Measurements from ENCODE around the gene CCDC92B.

Gene CCDC92B

GRCh38 chr17:2703606-2704005 is 45.8 kb downstream of the CCDC92B start:
- no peak overlapping the region for H3K27ac ChIP-seq (ENCODE audit: low read length)
- H3K4me2 ChIP-seq (ENCODE audit: low read length), result no peak overlapping the region
- H3K9ac ChIP-seq (ENCODE audit: low read length), result no peak overlapping the region
- no peaks in the 10 kb centered on the region for H3K9me3 ChIP-seq (ENCODE audit: insufficient read depth, low read length)
- peaks cover 8% of the 10 kb centered on the region for H3K4me1 ChIP-seq (ENCODE audit: low read length)
- peaks cover 40% of the 10 kb centered on the region for H4K20me1 ChIP-seq (ENCODE audit: insufficient read depth, low read length)
- TF ChIP-seq EZH2phosphoT487 (IDR thresholded peaks at IDR 0.05; ENCODE audit: low read depth), result no peak
- TF ChIP-seq, protein P1, sequence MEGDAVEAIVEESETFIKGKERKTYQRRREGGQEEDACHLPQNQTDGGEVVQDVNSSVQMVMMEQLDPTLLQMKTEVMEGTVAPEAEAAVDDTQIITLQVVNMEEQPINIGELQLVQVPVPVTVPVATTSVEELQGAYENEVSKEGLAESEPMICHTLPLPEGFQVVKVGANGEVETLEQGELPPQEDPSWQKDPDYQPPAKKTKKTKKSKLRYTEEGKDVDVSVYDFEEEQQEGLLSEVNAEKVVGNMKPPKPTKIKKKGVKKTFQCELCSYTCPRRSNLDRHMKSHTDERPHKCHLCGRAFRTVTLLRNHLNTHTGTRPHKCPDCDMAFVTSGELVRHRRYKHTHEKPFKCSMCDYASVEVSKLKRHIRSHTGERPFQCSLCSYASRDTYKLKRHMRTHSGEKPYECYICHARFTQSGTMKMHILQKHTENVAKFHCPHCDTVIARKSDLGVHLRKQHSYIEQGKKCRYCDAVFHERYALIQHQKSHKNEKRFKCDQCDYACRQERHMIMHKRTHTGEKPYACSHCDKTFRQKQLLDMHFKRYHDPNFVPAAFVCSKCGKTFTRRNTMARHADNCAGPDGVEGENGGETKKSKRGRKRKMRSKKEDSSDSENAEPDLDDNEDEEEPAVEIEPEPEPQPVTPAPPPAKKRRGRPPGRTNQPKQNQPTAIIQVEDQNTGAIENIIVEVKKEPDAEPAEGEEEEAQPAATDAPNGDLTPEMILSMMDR (IDR thresholded peaks at IDR 0.05; ENCODE audit: low read depth, low read length), result no peak
- H3K27me3 ChIP-seq (ENCODE audit: low read depth, low read length), result no peaks in the 10 kb centered on the region
- H3K4me3 ChIP-seq (ENCODE audit: low read length), result no peak overlapping the region
- peaks cover 46% of the 10 kb centered on the region for H3K79me2 ChIP-seq (ENCODE audit: low read length)
- H3K36me3 ChIP-seq (replicated peaks; ENCODE audit: low read depth, low read length), result peaks cover 2% of the 10 kb centered on the region
- H2AFZ ChIP-seq (ENCODE audit: low read depth, low read length), result no peak overlapping the region

DNA sequence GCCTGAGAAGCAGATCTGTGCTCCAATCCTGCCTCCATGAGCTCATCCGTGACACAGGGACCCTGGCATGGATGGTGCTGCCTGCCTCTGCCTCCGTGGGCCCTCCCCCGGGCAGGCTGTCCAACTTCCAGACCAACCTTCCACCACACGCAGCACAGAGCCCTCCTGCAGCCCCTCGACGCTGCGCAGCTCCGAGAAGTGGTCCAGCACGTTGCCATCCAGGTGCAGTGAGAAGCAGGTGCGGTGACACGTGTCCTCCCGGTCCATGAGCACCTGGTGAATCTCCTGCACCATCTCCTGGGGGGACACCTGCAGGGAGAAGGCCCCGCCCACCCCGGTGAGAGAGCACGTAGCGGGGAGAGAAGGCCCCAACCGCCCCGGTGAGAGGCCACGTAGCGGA is 46.3 kb downstream of the CCDC92B start:
- H3K4me1 ChIP-seq (ENCODE audit: low read length), result peaks cover 3% of the 10 kb centered on the region
- H3K79me2 ChIP-seq (ENCODE audit: low read length), result peaks cover 42% of the 10 kb centered on the region
- no peaks in the 10 kb centered on the region for H3K27me3 ChIP-seq (ENCODE audit: low read depth, low read length)
- H3K4me3 ChIP-seq (ENCODE audit: low read length), result no peak overlapping the region
- peaks cover 36% of the 10 kb centered on the region for H4K20me1 ChIP-seq (ENCODE audit: insufficient read depth, low read length)
- no peak for TF ChIP-seq EZH2phosphoT487 (IDR thresholded peaks at IDR 0.05; ENCODE audit: low read depth)
- TF ChIP-seq, protein P1 (IDR thresholded peaks at IDR 0.05; ENCODE audit: low read depth, low read length), result no peak
- H3K9me3 ChIP-seq (ENCODE audit: insufficient read depth, low read length), result no peaks in the 10 kb centered on the region
- no peak overlapping the region for H3K9ac ChIP-seq (ENCODE audit: low read length)
- H3K36me3 ChIP-seq (replicated peaks; ENCODE audit: low read depth, low read length), result peaks cover 5% of the 10 kb centered on the region
- H3K4me2 ChIP-seq (ENCODE audit: low read length), result no peak overlapping the region
- no peak overlapping the region for H2AFZ ChIP-seq (ENCODE audit: low read depth, low read length)
- H3K27ac ChIP-seq (ENCODE audit: low read length), result no peak overlapping the region

DNA sequence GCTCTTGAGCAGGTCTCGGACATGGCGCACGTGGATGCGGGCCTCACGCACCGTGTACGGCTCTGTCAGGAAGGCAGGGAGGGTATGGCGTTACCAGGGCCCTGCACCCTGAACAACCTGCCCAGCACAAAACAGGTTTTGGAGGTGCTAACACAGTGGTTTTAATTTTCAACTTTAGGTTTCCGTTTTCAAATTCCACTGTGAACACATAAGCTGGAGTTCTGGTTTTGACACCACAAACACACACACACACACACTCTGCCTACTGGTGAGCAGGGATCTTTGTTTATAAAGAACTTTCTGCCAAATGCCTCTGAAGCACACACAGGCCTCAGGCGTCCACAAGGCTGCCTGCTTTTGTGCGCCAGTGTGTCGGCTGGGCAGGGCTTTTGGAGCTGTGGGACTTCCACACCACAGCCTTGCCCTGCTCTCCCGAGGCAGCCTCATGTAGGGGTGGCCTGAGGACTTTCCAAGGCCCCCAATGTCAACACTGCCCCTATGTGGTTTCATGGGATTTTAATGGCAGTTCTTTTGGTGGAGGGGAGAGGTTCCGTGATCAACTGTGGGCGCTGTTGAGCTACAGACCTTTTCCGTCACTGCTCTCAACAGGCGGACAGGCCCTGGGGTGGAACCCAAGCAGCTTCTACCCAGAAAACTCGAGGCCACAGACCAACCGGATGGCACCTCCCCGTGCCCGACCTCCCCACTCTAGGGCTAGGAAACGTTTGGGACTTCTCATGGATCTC is 47.3 kb downstream of the CCDC92B start:
- Histone ChIP-seq H3K9me3 (ENCODE audit: insufficient read depth, low read length) (no peaks in the 10 kb centered on the region), H3K79me2 (ENCODE audit: low read length) (peaks cover 32% of the 10 kb centered on the region), H2AFZ (ENCODE audit: low read depth, low read length) (no peak overlapping the region), H4K20me1 (ENCODE audit: insufficient read depth, low read length) (peaks cover 26% of the 10 kb centered on the region), H3K4me3 (ENCODE audit: low read length) (no peak overlapping the region), H3K27ac (ENCODE audit: low read length) (no peak overlapping the region), H3K9ac (ENCODE audit: low read length) (no peak overlapping the region), H3K27me3 (ENCODE audit: low read depth, low read length) (no peaks in the 10 kb centered on the region), H3K4me2 (ENCODE audit: low read length) (no peak overlapping the region), H3K36me3 (replicated peaks; ENCODE audit: low read depth, low read length) (peaks cover 9% of the 10 kb centered on the region), H3K4me1 (ENCODE audit: low read length) (no peaks in the 10 kb centered on the region)
- TF ChIP-seq, protein P1 (IDR thresholded peaks at IDR 0.05; ENCODE audit: low read depth, low read length), result no peak
- no peak for TF ChIP-seq EZH2phosphoT487 (IDR thresholded peaks at IDR 0.05; ENCODE audit: low read depth)

DNA sequence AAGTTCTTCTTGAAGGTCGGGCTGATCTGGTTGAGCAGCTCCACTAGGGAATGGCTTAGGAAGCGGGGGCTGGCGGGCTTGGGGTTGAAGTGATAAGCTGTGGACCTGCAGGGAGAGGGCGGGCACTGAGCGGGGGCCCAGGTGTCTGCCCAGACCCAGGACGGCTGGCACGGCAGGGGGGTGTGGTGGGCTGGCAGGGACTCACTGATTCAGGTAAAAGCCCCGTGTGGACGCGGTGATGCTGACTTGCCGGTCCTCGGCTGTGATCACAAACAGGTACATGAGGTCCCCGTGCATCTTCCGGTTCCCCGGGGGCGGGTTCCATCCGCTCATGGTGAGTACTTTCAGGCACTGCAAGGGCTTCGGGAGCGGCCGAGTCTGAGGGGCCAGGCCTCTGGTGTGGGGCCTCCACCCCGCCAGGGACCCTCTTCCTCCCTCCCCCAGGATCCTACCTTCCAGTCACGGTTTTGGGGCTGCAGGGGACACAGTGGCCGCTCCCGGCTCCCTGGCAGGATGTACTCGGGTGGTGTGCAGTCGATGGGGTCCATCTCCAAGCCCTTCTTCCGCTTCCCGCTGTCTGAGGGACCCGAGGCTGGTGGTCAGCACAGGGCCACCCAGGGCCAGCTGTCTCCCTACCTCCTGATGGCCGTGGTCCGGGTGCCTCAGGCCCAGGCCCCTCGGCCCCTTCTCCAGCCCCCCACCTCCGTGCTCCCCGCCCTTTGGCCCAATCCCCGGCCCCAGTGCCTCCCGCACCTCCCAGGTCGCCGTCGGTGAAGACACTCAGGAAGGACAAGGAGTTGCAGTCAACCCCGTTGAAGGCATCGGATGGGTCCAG is 48.1 kb downstream of the CCDC92B start:
- Histone ChIP-seq H3K4me3 (ENCODE audit: low read length) (no peak overlapping the region), H3K27me3 (ENCODE audit: low read depth, low read length) (no peaks in the 10 kb centered on the region), H3K79me2 (ENCODE audit: low read length) (peaks cover 24% of the 10 kb centered on the region), H3K9me3 (ENCODE audit: insufficient read depth, low read length) (no peaks in the 10 kb centered on the region), H3K27ac (ENCODE audit: low read length) (no peak overlapping the region), H3K36me3 (replicated peaks; ENCODE audit: low read depth, low read length) (peaks cover 13% of the 10 kb centered on the region), H3K9ac (ENCODE audit: low read length) (no peak overlapping the region), H4K20me1 (ENCODE audit: insufficient read depth, low read length) (peaks cover 18% of the 10 kb centered on the region), H2AFZ (ENCODE audit: low read depth, low read length) (no peak overlapping the region), H3K4me1 (ENCODE audit: low read length) (no peaks in the 10 kb centered on the region), H3K4me2 (ENCODE audit: low read length) (no peak overlapping the region)
- TF ChIP-seq EZH2phosphoT487 (IDR thresholded peaks at IDR 0.05; ENCODE audit: low read depth), result no peak
- TF ChIP-seq, protein P1 (IDR thresholded peaks at IDR 0.05; ENCODE audit: low read depth, low read length), result no peak

Data from OCI-LY3 (cell line).